WTC11 (cell line): ENCODE measurements around the gene CCDC158. TPM values are rescaled to one million over a fixed set of nuclear protein-coding genes. Genes with fewer than 3 reads are reported as not detected.

Experiments
- ATAC-seq: fragments of 200-7000 bp; cut with Tn5 transposase; 2 replicates; pipeline ENCODE4 v1.10.0; 2021; ENCODE audit warnings: mild to moderate bottlenecking, moderate library complexity
- CTCF ChIA-PET: fragments of 300-600 bp; sonication (Branson Sonifier 250); formaldehyde crosslinking; loops from one replicate; lab custom pipeline; 2021; ENCODE audit warnings: antibody characterized with exemption; lab: Charles Lee
- POLR2A ChIA-PET: fragments of 350-600 bp; sonication (Branson Sonifier 250); formaldehyde crosslinking; loops from one replicate; lab custom pipeline; 2021; ENCODE audit warnings: antibody characterized with exemption; lab: Charles Lee
- DNase-seq: peaks from one replicate; pipeline ENCODE4 v3.0.0; 2021; ENCODE audit warnings: low spot score
- H3K27ac Mint-ChIP-seq: 2 replicates; pipeline ENCODE4 v1.8.0; 2021; ENCODE audit warnings: mixed read lengths
- H3K27me3 Mint-ChIP-seq: 2 replicates; pipeline ENCODE4 v1.8.0; 2021; ENCODE audit warnings: low read depth, mild to moderate bottlenecking, moderate library complexity, mixed read lengths
- H3K36me3 Mint-ChIP-seq: 2 replicates; pipeline ENCODE4 v1.8.0; 2021; ENCODE audit warnings: mixed read lengths
- H3K4me1 Mint-ChIP-seq: 2 replicates; pipeline ENCODE4 v1.8.0; 2022; ENCODE audit warnings: mixed read lengths
- H3K4me3 Mint-ChIP-seq: 2 replicates; pipeline ENCODE4 v1.8.0; 2021; ENCODE audit warnings: mild to moderate bottlenecking, moderate library complexity, mixed read lengths
- H3K9me3 Mint-ChIP-seq: 2 replicates; pipeline ENCODE4 v1.8.0; 2021; ENCODE audit warnings: mixed read lengths
- CREM ChIP-seq: sonication (generic); formaldehyde crosslinking; IDR thresholded peaks from 2 replicates; pipeline ENCODE4 v1.8.1; 2022; ENCODE audit warnings: mild to moderate bottlenecking, missing genetic modification reagents, moderate library complexity
- JAZF1 ChIP-seq: fragments of 250-450 bp; sonication (Bioruptor Pico); IDR thresholded peaks from 2 replicates; pipeline ENCODE4 v1.9.0; 2021; ENCODE audit warnings: moderate library complexity, mild to moderate bottlenecking, inconsistent platforms
- MYBL2 ChIP-seq: sonication (generic); formaldehyde crosslinking; IDR thresholded peaks from 2 replicates; pipeline ENCODE4 v1.8.1; 2023; ENCODE audit warnings: mild to moderate bottlenecking, moderate library complexity, missing genetic modification reagents
- NR3C1 ChIP-seq: sonication (generic); formaldehyde crosslinking; conservative IDR thresholded peaks from 2 replicates; pipeline ENCODE4 v1.8.1; 2023; ENCODE audit warnings: low read depth, mild to moderate bottlenecking, missing genetic modification reagents
- TCF7 ChIP-seq: sonication (generic); formaldehyde crosslinking; IDR thresholded peaks from 2 replicates; pipeline ENCODE4 v1.8.0; 2022; ENCODE audit warnings: mild to moderate bottlenecking, low read depth, missing genetic modification reagents, moderate library complexity
- total RNA-seq: library from RNA; stranded (reverse); gene quantifications from 3 replicates; pipeline ENCODE4 v1.2.3, GENCODE V29; 2021
- TF ChIP-seq, protein P1 (sequence below): sonication (generic); formaldehyde crosslinking; IDR thresholded peaks from 2 replicates; pipeline ENCODE4 v1.8.1; 2023; ENCODE audit warnings: mild to moderate bottlenecking, missing genetic modification reagents, moderate library complexity
- TF ChIP-seq, protein P2 (sequence below): sonication (generic); formaldehyde crosslinking; IDR thresholded peaks from 2 replicates; pipeline ENCODE4 v1.8.1; 2022; ENCODE audit warnings: mild to moderate bottlenecking, moderate library complexity, missing genetic modification reagents
- TF ChIP-seq, protein P3 (sequence below): sonication (generic); formaldehyde crosslinking; IDR thresholded peaks from 2 replicates; pipeline ENCODE4 v1.8.0; 2022; ENCODE audit warnings: missing genetic modification reagents
- TF ChIP-seq, protein P4 (sequence below): fragments of 250-450 bp; sonication (Bioruptor Pico); IDR thresholded peaks from 2 replicates; pipeline ENCODE4 v1.9.0; 2021; ENCODE audit warnings: mild to moderate bottlenecking, borderline replicate concordance
- TF ChIP-seq, protein P5 (sequence below): sonication (generic); formaldehyde crosslinking; IDR thresholded peaks from 2 replicates; pipeline ENCODE4 v1.8.0; 2023; ENCODE audit warnings: missing genetic modification reagents
- TF ChIP-seq, protein P6 (sequence below): sonication (generic); formaldehyde crosslinking; IDR thresholded peaks from 2 replicates; pipeline ENCODE4 v1.8.0; 2023; ENCODE audit warnings: missing genetic modification reagents, mild to moderate bottlenecking, borderline replicate concordance
- TF ChIP-seq, protein P7 (sequence below): sonication (generic); formaldehyde crosslinking; IDR thresholded peaks from 2 replicates; pipeline ENCODE4 v1.8.0; 2022; ENCODE audit warnings: mild to moderate bottlenecking, missing genetic modification reagents
- TF ChIP-seq, protein P8 (sequence below): sonication (generic); formaldehyde crosslinking; IDR thresholded peaks from 2 replicates; pipeline ENCODE4 v1.8.0; 2022; ENCODE audit warnings: mild to moderate bottlenecking, missing genetic modification reagents
- TF ChIP-seq, protein P9 (sequence below): sonication (generic); formaldehyde crosslinking; IDR thresholded peaks from 2 replicates; pipeline ENCODE4 v1.8.0; 2023; ENCODE audit warnings: mild to moderate bottlenecking, missing genetic modification reagents

The CCDC158 gene
- total RNA-seq, 1 experiment from 2014 or later = 0.15 TPM

DNA sequence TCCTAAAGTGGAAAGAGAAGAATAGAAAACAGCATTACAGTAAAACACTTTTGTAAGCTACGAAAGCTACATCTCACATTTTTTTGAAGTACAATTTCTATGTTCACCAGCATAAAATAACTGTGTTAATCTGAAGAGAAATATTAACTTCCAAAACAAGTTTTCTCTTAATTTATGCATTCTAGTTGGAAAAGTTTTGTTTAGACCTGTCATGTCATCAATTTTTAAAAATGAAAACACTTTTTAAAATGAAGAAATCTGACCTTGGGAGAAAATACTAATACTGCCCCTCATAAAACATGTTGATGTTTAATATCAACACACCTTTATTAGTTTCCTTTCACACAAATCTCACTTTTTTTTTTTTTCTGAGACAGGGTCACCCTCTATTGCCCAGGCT, 45.2 kb downstream of the CCDC158 start:
- H3K27ac Mint-ChIP-seq = no peak overlapping the region
- H3K4me3 Mint-ChIP-seq = no peak overlapping the region
- H3K36me3 Mint-ChIP-seq = peaks cover 7% of the 10 kb centered on the region
- H3K4me1 Mint-ChIP-seq = peaks cover 27% of the 10 kb centered on the region
- ATAC-seq (no peak), DNase-seq (no peak)
- H3K9me3 Mint-ChIP-seq = peaks cover 7% of the 10 kb centered on the region
- ChIA-PET POLR2A (interaction anchor here (1.2 kb wide), 1 partner anchor 112 kb away, joined by 3 read pairs; no protein-coding TSS in a partner anchor), CTCF (interaction anchor here (1.5 to 5.6 kb wide), 3 partner anchors 70 to 196 kb away, joined by 3 to 122 read pairs (median 46); partner anchors contain the start of gene STBD1)
- H3K27me3 Mint-ChIP-seq = no peaks in the 10 kb centered on the region
- TF ChIP-seq, protein P1, sequence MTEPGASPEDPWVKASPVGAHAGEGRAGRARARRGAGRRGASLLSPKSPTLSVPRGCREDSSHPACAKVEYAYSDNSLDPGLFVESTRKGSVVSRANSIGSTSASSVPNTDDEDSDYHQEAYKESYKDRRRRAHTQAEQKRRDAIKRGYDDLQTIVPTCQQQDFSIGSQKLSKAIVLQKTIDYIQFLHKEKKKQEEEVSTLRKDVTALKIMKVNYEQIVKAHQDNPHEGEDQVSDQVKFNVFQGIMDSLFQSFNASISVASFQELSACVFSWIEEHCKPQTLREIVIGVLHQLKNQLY = no peak
- TF ChIP-seq, protein P2, sequence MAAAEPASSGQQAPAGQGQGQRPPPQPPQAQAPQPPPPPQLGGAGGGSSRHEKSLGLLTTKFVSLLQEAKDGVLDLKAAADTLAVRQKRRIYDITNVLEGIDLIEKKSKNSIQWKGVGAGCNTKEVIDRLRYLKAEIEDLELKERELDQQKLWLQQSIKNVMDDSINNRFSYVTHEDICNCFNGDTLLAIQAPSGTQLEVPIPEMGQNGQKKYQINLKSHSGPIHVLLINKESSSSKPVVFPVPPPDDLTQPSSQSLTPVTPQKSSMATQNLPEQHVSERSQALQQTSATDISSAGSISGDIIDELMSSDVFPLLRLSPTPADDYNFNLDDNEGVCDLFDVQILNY = no peak
- TF ChIP-seq NR3C1 (CRISPR knock-in tag) (no peak), TCF7 (no peak), CREM (CRISPR knock-in tag) (no peak), MYBL2 (CRISPR knock-in tag) (no peak), JAZF1 (no peak)
- TF ChIP-seq, protein P3, sequence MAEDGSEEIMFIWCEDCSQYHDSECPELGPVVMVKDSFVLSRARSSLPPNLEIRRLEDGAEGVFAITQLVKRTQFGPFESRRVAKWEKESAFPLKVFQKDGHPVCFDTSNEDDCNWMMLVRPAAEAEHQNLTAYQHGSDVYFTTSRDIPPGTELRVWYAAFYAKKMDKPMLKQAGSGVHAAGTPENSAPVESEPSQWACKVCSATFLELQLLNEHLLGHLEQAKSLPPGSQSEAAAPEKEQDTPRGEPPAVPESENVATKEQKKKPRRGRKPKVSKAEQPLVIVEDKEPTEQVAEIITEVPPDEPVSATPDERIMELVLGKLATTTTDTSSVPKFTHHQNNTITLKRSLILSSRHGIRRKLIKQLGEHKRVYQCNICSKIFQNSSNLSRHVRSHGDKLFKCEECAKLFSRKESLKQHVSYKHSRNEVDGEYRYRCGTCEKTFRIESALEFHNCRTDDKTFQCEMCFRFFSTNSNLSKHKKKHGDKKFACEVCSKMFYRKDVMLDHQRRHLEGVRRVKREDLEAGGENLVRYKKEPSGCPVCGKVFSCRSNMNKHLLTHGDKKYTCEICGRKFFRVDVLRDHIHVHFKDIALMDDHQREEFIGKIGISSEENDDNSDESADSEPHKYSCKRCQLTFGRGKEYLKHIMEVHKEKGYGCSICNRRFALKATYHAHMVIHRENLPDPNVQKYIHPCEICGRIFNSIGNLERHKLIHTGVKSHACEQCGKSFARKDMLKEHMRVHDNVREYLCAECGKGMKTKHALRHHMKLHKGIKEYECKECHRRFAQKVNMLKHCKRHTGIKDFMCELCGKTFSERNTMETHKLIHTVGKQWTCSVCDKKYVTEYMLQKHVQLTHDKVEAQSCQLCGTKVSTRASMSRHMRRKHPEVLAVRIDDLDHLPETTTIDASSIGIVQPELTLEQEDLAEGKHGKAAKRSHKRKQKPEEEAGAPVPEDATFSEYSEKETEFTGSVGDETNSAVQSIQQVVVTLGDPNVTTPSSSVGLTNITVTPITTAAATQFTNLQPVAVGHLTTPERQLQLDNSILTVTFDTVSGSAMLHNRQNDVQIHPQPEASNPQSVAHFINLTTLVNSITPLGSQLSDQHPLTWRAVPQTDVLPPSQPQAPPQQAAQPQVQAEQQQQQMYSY = no peak
- TF ChIP-seq, protein P4, sequence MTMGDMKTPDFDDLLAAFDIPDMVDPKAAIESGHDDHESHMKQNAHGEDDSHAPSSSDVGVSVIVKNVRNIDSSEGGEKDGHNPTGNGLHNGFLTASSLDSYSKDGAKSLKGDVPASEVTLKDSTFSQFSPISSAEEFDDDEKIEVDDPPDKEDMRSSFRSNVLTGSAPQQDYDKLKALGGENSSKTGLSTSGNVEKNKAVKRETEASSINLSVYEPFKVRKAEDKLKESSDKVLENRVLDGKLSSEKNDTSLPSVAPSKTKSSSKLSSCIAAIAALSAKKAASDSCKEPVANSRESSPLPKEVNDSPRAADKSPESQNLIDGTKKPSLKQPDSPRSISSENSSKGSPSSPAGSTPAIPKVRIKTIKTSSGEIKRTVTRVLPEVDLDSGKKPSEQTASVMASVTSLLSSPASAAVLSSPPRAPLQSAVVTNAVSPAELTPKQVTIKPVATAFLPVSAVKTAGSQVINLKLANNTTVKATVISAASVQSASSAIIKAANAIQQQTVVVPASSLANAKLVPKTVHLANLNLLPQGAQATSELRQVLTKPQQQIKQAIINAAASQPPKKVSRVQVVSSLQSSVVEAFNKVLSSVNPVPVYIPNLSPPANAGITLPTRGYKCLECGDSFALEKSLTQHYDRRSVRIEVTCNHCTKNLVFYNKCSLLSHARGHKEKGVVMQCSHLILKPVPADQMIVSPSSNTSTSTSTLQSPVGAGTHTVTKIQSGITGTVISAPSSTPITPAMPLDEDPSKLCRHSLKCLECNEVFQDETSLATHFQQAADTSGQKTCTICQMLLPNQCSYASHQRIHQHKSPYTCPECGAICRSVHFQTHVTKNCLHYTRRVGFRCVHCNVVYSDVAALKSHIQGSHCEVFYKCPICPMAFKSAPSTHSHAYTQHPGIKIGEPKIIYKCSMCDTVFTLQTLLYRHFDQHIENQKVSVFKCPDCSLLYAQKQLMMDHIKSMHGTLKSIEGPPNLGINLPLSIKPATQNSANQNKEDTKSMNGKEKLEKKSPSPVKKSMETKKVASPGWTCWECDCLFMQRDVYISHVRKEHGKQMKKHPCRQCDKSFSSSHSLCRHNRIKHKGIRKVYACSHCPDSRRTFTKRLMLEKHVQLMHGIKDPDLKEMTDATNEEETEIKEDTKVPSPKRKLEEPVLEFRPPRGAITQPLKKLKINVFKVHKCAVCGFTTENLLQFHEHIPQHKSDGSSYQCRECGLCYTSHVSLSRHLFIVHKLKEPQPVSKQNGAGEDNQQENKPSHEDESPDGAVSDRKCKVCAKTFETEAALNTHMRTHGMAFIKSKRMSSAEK (CRISPR knock-in tag) = no peak
- TF ChIP-seq, protein P5, sequence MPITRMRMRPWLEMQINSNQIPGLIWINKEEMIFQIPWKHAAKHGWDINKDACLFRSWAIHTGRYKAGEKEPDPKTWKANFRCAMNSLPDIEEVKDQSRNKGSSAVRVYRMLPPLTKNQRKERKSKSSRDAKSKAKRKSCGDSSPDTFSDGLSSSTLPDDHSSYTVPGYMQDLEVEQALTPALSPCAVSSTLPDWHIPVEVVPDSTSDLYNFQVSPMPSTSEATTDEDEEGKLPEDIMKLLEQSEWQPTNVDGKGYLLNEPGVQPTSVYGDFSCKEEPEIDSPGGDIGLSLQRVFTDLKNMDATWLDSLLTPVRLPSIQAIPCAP = no peak
- TF ChIP-seq, protein P6, sequence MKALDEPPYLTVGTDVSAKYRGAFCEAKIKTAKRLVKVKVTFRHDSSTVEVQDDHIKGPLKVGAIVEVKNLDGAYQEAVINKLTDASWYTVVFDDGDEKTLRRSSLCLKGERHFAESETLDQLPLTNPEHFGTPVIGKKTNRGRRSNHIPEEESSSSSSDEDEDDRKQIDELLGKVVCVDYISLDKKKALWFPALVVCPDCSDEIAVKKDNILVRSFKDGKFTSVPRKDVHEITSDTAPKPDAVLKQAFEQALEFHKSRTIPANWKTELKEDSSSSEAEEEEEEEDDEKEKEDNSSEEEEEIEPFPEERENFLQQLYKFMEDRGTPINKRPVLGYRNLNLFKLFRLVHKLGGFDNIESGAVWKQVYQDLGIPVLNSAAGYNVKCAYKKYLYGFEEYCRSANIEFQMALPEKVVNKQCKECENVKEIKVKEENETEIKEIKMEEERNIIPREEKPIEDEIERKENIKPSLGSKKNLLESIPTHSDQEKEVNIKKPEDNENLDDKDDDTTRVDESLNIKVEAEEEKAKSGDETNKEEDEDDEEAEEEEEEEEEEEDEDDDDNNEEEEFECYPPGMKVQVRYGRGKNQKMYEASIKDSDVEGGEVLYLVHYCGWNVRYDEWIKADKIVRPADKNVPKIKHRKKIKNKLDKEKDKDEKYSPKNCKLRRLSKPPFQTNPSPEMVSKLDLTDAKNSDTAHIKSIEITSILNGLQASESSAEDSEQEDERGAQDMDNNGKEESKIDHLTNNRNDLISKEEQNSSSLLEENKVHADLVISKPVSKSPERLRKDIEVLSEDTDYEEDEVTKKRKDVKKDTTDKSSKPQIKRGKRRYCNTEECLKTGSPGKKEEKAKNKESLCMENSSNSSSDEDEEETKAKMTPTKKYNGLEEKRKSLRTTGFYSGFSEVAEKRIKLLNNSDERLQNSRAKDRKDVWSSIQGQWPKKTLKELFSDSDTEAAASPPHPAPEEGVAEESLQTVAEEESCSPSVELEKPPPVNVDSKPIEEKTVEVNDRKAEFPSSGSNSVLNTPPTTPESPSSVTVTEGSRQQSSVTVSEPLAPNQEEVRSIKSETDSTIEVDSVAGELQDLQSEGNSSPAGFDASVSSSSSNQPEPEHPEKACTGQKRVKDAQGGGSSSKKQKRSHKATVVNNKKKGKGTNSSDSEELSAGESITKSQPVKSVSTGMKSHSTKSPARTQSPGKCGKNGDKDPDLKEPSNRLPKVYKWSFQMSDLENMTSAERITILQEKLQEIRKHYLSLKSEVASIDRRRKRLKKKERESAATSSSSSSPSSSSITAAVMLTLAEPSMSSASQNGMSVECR (CRISPR knock-in tag) = no peak
- TF ChIP-seq, protein P7, sequence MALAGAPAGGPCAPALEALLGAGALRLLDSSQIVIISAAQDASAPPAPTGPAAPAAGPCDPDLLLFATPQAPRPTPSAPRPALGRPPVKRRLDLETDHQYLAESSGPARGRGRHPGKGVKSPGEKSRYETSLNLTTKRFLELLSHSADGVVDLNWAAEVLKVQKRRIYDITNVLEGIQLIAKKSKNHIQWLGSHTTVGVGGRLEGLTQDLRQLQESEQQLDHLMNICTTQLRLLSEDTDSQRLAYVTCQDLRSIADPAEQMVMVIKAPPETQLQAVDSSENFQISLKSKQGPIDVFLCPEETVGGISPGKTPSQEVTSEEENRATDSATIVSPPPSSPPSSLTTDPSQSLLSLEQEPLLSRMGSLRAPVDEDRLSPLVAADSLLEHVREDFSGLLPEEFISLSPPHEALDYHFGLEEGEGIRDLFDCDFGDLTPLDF (CRISPR knock-in tag) = no peak
- TF ChIP-seq, protein P8, sequence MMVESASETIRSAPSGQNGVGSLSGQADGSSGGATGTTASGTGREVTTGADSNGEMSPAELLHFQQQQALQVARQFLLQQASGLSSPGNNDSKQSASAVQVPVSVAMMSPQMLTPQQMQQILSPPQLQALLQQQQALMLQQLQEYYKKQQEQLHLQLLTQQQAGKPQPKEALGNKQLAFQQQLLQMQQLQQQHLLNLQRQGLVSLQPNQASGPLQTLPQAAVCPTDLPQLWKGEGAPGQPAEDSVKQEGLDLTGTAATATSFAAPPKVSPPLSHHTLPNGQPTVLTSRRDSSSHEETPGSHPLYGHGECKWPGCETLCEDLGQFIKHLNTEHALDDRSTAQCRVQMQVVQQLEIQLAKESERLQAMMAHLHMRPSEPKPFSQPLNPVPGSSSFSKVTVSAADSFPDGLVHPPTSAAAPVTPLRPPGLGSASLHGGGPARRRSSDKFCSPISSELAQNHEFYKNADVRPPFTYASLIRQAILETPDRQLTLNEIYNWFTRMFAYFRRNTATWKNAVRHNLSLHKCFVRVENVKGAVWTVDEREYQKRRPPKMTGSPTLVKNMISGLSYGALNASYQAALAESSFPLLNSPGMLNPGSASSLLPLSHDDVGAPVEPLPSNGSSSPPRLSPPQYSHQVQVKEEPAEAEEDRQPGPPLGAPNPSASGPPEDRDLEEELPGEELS = no peak
- TF ChIP-seq, protein P9, sequence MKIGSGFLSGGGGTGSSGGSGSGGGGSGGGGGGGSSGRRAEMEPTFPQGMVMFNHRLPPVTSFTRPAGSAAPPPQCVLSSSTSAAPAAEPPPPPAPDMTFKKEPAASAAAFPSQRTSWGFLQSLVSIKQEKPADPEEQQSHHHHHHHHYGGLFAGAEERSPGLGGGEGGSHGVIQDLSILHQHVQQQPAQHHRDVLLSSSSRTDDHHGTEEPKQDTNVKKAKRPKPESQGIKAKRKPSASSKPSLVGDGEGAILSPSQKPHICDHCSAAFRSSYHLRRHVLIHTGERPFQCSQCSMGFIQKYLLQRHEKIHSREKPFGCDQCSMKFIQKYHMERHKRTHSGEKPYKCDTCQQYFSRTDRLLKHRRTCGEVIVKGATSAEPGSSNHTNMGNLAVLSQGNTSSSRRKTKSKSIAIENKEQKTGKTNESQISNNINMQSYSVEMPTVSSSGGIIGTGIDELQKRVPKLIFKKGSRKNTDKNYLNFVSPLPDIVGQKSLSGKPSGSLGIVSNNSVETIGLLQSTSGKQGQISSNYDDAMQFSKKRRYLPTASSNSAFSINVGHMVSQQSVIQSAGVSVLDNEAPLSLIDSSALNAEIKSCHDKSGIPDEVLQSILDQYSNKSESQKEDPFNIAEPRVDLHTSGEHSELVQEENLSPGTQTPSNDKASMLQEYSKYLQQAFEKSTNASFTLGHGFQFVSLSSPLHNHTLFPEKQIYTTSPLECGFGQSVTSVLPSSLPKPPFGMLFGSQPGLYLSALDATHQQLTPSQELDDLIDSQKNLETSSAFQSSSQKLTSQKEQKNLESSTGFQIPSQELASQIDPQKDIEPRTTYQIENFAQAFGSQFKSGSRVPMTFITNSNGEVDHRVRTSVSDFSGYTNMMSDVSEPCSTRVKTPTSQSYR (CRISPR knock-in tag) = no peak
